Endodermal cell (in vitro differentiated cells): Measurements from ENCODE around the gene DHRS2. TPM values are rescaled to one million over a fixed set of nuclear protein-coding genes. Genes with fewer than 3 reads are reported as not detected.

Experiments used
- DNase-seq: peaks from one replicate; pipeline ENCODE4 v3.0.0-alpha.2; 2017
- H3K27ac ChIP-seq: 2 replicates; pipeline ENCODE4 v1.5.1; 2013; ENCODE audit warnings: mild to moderate bottlenecking, low read depth, low read length, moderate library complexity
- H3K27me3 ChIP-seq: 2 replicates; pipeline ENCODE4 v1.6.1; 2013; ENCODE audit warnings: mild to moderate bottlenecking, low read length, moderate library complexity; ENCODE audit not compliant: insufficient read depth, control insufficient read depth, poor library complexity, severe bottlenecking
- H3K36me3 ChIP-seq: 2 replicates; pipeline ENCODE4 v1.7.0; 2013; ENCODE audit warnings: mild to moderate bottlenecking, low read length, moderate library complexity; ENCODE audit not compliant: control insufficient read depth, insufficient read depth
- H3K4me1 ChIP-seq: one replicate; pipeline ENCODE4 v1.7.0; 2013; ENCODE audit warnings: low read length; ENCODE audit not compliant: control insufficient read depth, insufficient read depth
- H3K4me3 ChIP-seq: 2 replicates; pipeline ENCODE4 v1.5.1; 2013; ENCODE audit warnings: mild to moderate bottlenecking, low read length, moderate library complexity
- H3K9ac ChIP-seq: 2 replicates; pipeline ENCODE4 v1.6.1; 2013; ENCODE audit warnings: mild to moderate bottlenecking, low read length, moderate library complexity; ENCODE audit not compliant: poor library complexity, severe bottlenecking; ENCODE audit errors: extremely low read depth
- H3K9me3 ChIP-seq: 2 replicates; pipeline ENCODE4 v1.6.1; 2013; ENCODE audit warnings: mild to moderate bottlenecking, low read length, moderate library complexity; ENCODE audit not compliant: control insufficient read depth
- H3K27ac Mint-ChIP-seq: 2 replicates; pipeline ENCODE4 v1.8.0; 2020; ENCODE audit warnings: mixed read lengths
- H3K27me3 Mint-ChIP-seq: 2 replicates; pipeline ENCODE4 v1.8.0; 2021; ENCODE audit warnings: mild to moderate bottlenecking, mixed read lengths; ENCODE audit not compliant: insufficient read depth
- H3K36me3 Mint-ChIP-seq: 2 replicates; pipeline ENCODE4 v1.8.0; 2020; ENCODE audit warnings: low read depth, mixed read lengths
- H3K4me1 Mint-ChIP-seq: 2 replicates; pipeline ENCODE4 v1.8.0; 2020; ENCODE audit warnings: mixed read lengths
- H3K4me3 Mint-ChIP-seq: 2 replicates; pipeline ENCODE4 v1.8.0; 2020; ENCODE audit warnings: mild to moderate bottlenecking, moderate library complexity, mixed read lengths
- H3K9me3 Mint-ChIP-seq: 2 replicates; pipeline ENCODE4 v1.8.0; 2020; ENCODE audit warnings: mild to moderate bottlenecking, mixed read lengths
- WGBS, 2 experiments: methylation state at CpG; one replicate each; pipeline versions ENCODE4 v1.1.5 to v1.1.7; 2013; ENCODE audit warnings: missing lambda C conversion rate in 2 of 2, mixed read lengths in 1 of 2; ENCODE audit not compliant: insufficient coverage in 1 of 2, insufficient read length in 1 of 2; 5-methylcytosine and 5-hydroxymethylcytosine counted together
- total RNA-seq, 2 donors: library from RNA; stranded (reverse); fragmentation: NEBNext Ultra II Directional in 1 of 2; extraction: Animal tissue kit (Norgen Biotek cat#: 25700) in 1 of 2; gene quantifications; 2 replicates in 1 of 2; 3 replicates in 1 of 2; pipeline ENCODE4 v1.2.1, GENCODE V29; 2021
- TF ChIP-seq, protein P1 (sequence below): fragments of 200-600 bp; sonication (generic); conservative IDR thresholded peaks from 2 replicates; pipeline ENCODE4 v1.5.0; 2021; ENCODE audit warnings: antibody characterized with exemption, mild to moderate bottlenecking

Gene DHRS2
- total RNA-seq, 2 donors from 2014 or later = 0.66 to 1.2 TPM

DNA sequence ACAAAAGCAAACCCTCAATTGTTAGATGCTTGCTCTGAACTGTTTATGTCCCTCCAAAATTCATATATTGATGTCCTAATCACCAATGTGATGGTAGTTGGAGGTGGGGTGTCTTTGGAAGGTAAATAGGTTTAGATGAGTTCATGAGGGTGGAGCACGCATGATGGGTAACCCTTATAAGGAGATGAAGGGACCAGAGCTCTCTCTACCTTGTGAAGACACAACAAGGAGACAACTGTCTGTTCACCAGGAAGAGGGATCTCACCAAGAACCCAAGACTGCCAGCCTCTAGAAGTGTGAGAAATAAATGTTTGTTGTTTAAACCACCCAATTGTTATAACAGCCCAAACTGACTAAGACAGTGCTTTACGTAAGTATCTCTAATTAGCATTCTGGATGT, 27.0 kb downstream of the DHRS2 start:
- TF ChIP-seq, protein P1, sequence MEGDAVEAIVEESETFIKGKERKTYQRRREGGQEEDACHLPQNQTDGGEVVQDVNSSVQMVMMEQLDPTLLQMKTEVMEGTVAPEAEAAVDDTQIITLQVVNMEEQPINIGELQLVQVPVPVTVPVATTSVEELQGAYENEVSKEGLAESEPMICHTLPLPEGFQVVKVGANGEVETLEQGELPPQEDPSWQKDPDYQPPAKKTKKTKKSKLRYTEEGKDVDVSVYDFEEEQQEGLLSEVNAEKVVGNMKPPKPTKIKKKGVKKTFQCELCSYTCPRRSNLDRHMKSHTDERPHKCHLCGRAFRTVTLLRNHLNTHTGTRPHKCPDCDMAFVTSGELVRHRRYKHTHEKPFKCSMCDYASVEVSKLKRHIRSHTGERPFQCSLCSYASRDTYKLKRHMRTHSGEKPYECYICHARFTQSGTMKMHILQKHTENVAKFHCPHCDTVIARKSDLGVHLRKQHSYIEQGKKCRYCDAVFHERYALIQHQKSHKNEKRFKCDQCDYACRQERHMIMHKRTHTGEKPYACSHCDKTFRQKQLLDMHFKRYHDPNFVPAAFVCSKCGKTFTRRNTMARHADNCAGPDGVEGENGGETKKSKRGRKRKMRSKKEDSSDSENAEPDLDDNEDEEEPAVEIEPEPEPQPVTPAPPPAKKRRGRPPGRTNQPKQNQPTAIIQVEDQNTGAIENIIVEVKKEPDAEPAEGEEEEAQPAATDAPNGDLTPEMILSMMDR = no peak
- H3K4me3 ChIP-seq = no peak overlapping the region
- H3K27me3 ChIP-seq = no peaks in the 10 kb centered on the region
- H3K9ac ChIP-seq = no peak overlapping the region
- peaks cover 5% of the 10 kb centered on the region for H3K4me1 ChIP-seq
- Mint-ChIP-seq H3K36me3 (no peaks in the 10 kb centered on the region), H3K9me3 (peaks cover 2% of the 10 kb centered on the region), H3K27ac (no peak overlapping the region), H3K27me3 (peaks cover 10% of the 10 kb centered on the region), H3K4me1 (peaks cover 17% of the 10 kb centered on the region), H3K4me3 (no peak overlapping the region)
- H3K27ac ChIP-seq = no peak overlapping the region
- DNase-seq = no peak
- WGBS, 2 experiments = 94 to 100% methylated on average over 1 to 2 of the region's 2 CpGs
- no peaks in the 10 kb centered on the region for H3K9me3 ChIP-seq
- H3K36me3 ChIP-seq = no peaks in the 10 kb centered on the region

DNA sequence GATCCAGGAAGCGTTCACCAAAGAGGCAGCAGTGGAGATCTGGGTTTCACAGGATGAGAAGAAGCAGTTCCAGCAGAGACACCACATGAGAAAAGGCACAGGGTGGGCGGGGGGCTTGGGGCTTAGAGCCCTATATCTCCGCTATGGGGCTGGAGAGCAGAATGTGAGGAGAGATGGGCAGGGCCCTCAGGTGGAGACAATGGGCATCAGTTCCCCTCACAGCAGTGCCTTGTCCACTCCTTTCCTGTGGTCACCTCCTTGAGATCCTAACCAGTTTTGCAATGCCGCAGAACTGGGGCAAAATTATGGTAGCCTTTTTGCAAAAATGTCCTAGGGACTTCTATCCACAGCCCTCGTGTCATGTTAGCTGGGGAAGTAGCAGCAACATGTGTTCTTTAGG, 27.5 kb downstream of the DHRS2 start:
- H3K36me3 Mint-ChIP-seq = no peaks in the 10 kb centered on the region
- peaks cover 13% of the 10 kb centered on the region for H3K4me1 Mint-ChIP-seq
- no peaks in the 10 kb centered on the region for H3K27me3 ChIP-seq
- peaks cover 9% of the 10 kb centered on the region for H3K27me3 Mint-ChIP-seq
- no peak for DNase-seq
- H3K36me3 ChIP-seq = no peaks in the 10 kb centered on the region
- TF ChIP-seq, protein P1 = no peak
- peaks cover 2% of the 10 kb centered on the region for H3K9me3 Mint-ChIP-seq
- H3K9me3 ChIP-seq = no peaks in the 10 kb centered on the region
- H3K9ac ChIP-seq = no peak overlapping the region
- no peak overlapping the region for H3K27ac ChIP-seq
- H3K4me3 Mint-ChIP-seq = no peak overlapping the region
- H3K4me1 ChIP-seq = peaks cover 3% of the 10 kb centered on the region
- WGBS, 2 experiments = 82 to 92% methylated on average over 3 to 5 of the region's 5 CpGs
- no peak overlapping the region for H3K27ac Mint-ChIP-seq
- H3K4me3 ChIP-seq = no peak overlapping the region

DNA sequence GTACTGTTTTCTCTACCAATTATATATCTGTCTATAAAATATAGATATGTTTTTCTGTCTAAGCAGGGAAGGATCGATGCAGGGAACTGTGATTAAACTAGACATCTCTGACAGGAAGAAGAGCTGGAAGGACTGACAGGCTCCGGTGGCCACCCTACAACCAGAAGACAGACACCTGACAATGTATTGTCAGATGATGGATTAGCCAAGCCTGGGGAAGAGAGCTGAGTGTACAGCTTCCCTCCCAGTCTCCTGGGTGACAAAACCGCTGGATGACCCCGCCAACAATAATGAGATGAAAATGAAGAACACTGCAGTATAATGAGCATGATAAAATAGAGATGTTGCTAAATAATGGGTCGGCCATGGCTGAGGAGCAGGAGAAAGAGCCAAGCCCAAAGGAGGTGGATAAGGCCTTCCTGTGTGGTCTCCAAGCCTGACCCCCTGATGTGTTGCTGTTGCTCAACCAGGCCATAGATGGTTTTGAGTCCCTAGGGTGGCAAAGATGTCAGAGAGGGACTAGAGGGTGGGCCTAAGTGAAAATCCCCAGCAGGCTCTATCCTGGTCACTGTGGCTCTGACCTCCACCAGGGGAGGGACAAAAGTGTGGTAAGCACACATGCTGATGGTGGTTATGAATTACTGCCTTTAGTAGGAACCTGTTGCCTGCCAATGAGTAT, 28.2 kb downstream of the DHRS2 start:
- peaks cover 9% of the 10 kb centered on the region for H3K27me3 Mint-ChIP-seq
- H3K9ac ChIP-seq = no peak overlapping the region
- no peak overlapping the region for H3K27ac Mint-ChIP-seq
- 84 to 89% methylated on average over 3 to 5 of the region's 5 CpGs for WGBS, 2 experiments
- H3K4me1 ChIP-seq = no peaks in the 10 kb centered on the region
- no peaks in the 10 kb centered on the region for H3K36me3 Mint-ChIP-seq
- TF ChIP-seq, protein P1 = no peak
- H3K27me3 ChIP-seq = no peaks in the 10 kb centered on the region
- no peak overlapping the region for H3K4me3 Mint-ChIP-seq
- no peak for DNase-seq
- H3K4me1 Mint-ChIP-seq = peaks cover 9% of the 10 kb centered on the region
- H3K27ac ChIP-seq = no peak overlapping the region
- peaks cover 2% of the 10 kb centered on the region for H3K9me3 Mint-ChIP-seq
- H3K9me3 ChIP-seq = no peaks in the 10 kb centered on the region
- H3K36me3 ChIP-seq = no peaks in the 10 kb centered on the region
- H3K4me3 ChIP-seq = no peak overlapping the region
